HG03432 (cell line): ENCODE results near the gene VILL.
A peak's percentile ranks its signal among the peaks of the same experiment; 100 is the strongest.

ENCODE experiments used
- ATAC-seq: cut with Tn5 transposase; IDR thresholded peaks from one replicate; pipeline ENCODE4 v1.9.1; 2021; ENCODE audit warnings: mild to moderate bottlenecking, moderate library complexity; ENCODE audit not compliant: unreplicated experiment

Gene VILL

DNA sequence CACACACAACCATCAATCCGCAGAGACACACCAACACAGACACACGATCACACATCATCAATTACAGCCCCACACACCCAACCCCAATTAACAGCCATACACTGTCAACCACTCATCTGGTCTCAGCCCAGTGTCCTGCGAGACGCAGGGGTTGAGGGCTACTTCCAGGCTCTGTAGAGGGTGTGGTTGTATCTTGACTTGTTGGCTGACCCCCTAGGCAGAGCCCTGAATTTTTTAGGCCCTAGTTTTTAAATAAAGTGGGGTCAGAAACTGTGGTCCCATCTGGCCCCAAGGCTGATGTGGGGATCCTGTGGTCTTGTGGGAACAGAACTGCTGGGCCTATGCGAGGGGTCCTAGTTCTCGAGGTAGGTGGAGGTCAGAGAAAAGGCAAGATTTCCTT, 9.2 kb downstream of the VILL start:
- no peak for ATAC-seq

DNA sequence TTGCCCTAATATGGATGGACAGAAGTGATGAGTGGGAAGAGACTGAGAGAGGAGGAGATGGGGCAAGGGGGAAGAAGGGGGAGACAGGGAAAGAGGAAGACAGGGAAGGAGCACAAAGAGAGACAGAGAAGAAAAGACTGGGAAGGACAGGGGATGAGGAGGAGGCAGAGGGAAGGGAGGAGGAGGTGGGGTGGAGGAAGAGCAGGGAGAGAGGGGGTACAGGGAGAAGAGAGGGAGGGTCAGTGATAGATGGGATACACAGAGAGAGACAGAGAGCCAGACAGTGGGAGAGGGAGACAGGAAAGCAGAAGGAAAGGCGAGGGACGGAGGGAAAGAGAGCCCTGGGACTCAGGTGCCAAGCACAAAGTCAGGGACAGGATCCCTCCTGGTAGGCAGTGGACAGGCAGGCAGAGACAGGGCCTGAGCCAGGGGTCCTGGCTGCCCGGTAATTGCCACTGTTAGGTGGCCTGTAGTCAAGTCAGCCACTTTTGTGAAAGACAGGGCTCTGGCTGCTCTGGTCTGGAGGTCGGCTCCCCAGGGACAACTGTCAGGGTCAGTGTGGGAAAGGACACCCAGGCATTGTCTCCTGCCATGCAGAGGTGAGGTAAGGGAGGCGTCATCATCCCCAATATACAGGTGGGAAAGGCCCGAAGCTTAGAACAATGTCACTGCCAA, 9.8 kb downstream of the VILL start:
- ATAC-seq: no peak

DNA sequence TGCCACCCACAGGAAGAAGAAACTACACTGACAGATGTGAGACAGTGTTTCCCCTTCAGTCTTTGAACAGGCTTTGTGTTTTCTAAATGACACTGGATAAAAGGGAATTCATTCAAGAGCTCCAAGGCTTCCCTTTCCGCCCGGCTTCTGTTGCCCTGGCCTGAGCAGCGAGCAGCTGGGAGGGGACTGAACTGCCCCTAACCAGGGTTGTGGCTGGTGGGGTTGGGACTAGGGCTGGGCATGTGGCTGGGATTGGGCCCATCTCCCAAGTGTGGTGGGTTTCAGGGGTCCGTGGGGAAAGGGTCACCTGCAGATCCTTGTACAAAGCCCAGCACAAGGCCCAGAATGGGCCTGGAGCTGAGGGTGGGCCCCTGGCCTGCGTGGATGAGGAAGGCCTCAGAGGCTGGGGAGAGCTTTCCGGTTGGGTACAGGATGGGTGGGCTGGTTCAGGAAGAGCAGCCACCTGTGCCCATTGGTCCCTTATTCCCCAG, 10.4 kb downstream of the VILL start:
- ATAC-seq: no peak

DNA sequence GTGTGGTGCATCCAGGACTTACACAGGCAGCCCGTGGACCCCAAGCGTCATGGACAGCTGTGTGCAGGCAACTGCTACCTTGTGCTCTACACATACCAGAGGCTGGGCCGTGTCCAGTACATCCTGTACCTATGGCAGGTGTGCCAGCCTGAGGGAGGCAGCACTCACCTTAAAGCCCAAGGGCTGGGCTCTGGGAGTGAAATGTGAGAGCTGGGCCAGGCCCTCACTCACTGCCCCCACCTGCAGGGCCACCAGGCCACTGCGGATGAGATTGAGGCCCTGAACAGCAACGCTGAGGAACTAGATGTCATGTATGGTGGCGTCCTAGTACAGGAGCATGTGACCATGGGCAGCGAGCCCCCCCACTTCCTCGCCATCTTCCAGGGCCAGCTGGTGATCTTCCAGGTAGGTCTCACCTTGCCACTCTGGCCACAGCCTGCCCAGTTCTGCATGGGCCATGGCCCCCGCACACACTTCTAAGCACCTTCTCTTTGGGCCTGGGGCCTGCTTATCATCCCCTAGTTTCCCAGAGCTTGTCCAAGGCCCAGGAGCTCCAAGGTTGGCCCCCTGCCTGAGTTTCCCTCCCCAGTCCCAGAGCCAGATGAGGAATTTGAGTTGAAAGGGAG, 11.0 kb downstream of the VILL start:
- ATAC-seq: no peak

DNA sequence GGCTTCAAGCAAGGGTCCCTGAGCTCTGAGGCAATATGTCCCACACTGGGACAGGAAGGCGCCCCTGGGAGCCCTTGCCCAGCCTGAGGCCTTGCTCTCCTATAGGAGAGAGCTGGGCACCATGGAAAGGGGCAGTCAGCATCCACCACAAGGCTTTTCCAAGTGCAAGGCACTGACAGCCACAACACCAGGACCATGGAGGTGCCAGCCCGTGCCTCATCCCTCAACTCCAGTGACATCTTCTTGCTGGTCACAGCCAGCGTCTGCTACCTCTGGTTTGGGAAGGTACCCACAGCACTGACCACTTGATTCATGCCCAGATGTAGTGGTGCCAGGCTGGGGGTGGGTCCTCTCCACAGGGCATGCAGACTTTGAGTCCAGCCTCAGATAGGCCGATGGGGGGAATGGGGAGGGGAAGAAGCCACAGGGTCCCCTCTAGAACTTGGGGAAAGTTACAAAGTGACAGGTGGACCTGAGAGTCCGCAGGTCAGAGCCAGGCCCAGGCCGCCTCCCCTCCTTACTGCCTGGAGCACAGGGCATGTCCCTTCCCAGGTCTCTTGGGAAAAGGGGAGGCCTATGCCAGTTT, 11.8 kb downstream of the VILL start:
- ATAC-seq: no peak

DNA sequence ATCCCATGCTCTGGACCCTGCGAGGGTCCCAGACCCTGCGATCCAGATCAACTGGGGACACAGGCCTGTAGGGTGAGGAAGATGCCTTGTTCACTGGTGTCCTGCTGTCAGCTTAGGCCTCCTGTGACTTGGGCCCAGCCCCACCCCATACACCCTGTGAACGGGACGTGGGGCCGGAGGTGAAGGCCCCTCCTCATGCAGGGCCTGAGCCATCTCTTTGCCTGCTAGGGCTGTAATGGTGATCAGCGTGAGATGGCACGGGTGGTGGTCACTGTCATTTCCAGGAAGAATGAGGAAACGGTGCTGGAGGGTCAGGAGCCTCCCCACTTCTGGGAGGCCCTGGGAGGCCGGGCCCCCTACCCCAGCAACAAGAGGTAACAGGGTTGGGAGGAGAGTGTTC, 12.4 kb downstream of the VILL start:
- no peak for ATAC-seq

DNA sequence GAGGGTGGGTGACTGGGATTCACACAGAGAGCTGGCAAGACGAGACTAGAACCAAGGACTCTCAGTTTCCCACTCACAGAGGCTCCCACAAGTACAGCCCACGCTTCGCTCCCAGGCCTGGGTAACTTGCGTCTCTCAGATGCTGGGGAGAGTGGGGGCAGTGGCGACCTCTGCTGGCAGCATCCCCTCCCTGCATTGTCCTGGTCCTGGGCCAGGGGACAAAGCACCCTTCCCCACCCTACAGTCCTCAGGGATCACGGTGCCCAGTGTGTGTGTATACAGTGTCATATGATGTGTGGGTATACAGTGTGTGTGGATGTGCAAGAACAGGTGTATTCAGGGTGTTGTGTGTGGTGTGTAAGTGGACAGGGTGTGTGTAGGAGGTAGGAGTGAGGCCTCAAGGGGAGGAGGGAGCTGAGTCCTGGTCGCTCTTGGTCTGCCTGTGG, 12.8 kb downstream of the VILL start:
- ATAC-seq: no peak

DNA sequence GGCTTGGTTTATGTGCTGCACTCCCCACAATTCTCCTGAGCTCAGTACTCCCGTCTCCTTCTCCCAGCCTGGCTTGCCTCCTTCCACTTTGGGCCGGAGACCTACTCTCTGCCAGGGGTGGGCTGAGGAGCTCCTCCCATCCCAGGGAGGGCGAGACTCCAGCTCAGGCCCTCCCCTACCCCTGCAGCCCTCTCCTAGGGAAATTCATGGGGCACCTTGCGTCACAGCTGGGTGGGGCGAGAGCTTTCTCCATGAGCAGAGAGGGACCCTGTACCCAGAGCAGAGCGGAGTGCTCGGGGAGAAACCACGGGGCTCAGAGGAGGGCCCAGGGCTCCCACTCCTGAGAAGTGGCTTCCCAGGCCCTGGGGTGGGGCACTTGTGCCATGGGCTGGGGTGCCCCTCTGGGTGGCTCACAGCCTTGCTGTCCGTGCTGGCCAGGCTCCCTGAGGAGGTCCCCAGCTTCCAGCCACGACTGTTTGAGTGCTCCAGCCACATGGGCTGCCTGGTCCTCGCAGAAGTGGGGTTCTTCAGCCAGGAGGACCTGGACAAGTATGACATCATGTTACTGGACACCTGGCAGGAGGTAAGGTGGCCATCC, 13.3 kb downstream of the VILL start:
- ATAC-seq: no peak

DNA sequence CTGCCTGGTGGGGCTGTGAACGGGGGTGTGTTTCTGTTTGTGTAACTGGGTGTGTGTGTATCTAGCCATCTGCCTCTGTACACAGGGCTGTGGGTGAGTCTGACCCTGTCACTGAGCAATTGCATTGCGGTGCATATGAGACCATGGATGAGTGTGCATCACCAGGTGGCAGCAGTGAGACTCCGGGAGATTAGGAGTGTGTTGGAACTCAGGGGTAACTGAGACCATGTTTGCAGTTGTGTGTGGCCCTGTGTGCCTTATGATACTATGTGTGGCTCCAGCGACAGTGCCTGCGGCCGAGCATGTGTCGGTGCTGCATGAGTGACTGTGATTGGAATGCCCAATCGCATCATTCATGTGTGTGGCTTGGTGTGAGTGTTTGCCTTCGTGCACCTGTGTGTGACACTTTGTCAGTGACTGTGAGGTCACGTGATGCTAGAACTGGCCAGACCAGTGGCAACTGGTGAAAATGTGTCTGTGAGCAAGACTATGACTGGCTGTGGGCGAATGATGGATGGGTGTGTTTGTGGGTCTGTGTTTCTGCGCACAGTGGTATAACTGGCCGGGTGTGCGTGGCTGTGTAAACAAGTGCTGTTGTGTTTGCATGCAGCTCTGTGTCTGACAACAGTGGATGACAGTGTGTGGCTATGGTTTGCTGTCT, 14.0 kb downstream of the VILL start:
- peak; percentile 55 for ATAC-seq

DNA sequence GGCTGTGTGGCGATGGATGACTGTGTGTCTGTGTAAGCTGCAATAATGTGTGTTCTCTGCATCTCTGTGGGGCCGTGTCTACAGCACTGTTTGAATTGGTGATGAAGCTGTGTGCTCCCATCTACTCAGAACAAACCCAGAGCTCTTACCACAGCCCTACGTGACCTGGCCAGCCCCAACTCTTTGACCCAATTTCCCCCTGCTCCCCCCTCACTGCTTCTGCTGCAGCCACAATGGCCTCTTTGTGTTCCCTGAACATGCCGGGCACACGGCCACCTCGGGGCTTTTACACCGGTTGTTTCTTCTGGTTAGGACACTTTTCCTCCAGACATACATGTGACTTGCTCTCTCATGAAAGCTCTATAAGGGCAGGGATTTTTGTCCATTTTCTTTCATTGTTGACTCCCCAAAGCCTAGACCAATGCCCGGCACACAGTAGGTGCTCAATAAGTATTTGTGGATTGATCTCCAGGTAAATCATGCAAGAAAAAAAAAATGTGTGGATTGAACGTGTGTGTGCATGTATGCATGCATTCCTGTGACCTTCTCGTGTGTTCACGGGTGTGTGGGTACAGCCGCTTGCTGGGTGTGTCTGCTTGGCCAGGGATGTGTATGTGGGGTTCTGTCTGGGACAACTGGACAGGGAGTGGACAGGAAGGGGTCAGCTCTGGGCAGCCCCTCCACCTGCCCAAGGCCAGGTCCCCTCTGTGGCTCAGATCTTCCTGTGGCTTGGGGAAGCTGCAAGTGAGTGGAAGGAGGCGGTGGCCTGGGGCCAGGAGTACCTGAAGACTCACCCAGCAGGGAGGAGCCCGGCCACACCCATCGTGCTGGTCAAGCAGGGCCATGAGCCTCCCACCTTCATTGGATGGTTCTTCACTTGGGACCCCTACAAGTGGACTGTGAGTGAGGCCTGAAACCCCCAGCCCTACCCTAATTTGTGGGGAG, 14.8 kb downstream of the VILL start:
- ATAC-seq: no peak

DNA sequence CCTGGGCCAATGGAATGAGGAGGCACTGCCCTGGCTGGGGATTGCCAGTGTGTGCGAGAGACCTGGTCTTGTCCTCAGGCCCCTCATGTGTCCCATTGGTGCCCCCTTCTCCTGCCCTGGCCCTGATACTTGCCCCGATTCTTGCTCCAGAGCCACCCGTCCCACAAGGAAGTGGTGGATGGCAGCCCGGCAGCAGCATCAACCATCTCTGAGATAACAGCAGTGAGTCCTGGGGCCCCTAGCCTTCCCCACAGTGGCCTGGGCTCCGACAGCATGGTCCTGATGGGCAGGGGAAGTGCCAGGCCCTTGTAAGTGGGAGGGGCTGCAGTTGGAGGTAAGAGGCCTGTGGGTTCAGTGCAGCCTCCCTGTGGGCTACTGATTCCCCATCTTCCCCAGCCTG, 15.4 kb downstream of the VILL start:
- ATAC-seq: no peak

DNA sequence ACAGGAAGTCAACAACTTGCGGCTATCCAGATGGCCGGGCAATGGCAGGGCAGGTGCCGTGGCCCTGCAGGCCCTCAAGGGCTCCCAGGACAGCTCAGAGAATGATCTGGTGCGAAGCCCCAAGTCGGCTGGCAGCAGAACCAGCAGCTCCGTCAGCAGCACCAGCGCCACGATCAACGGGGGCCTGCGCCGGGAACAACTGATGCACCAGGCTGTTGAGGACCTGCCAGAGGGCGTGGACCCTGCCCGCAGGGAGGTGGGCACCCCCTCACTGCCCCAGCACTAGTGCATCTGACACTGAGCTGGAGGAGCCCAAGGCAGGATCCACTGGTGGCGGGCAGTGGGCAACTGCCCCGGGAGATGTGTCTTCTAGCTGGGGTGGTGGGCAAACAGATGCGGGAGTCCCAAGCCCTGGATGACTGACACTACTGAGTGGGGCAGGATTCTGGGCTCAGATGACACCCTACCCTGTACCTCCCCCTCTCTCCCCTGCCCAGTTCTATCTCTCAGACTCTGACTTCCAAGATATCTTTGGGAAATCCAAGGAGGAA, 15.9 kb downstream of the VILL start:
- no peak for ATAC-seq

DNA sequence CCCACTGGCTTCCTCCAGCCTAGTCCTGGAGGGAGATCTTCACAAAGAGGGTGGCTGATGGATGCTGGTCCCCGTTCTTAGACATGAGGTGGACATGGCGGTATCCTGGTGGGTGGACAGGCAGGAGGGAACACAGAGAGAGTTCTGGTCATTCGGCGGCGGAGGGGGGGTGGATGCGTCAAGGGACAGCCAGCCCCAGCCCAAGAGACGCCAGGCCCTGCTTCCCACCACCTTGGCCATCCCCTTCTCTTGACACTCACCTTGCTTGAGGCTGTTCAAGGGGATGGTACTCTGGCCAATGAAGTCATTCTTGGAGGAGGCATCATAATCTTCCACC, 17.1 kb downstream of the VILL start:
- no peak for ATAC-seq

DNA sequence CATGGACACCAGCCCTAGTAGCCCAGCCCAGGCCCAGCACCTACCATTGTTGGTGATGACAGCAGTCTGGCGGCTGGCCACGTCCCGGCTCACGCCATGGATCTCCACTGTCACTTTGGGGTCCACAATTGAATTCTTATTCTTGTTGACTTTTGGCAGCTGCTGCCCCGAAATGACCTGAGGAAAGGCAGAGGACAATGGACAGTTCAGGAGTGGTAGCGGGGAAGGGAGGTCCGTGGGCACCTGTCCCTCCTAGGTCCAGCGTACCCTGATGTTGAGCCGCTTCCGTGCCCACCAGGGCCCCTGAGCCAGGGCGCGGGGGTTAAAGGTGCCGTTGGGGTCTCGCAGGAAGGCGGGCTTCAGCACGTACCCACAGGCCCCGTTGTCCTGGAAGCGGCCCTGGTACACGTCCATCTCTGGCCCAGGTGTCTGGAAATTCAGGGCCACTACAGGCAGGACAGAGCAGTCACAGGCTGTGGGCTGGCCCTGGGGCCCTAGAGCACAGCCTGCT, 17.7 kb downstream of the VILL start:
- no peak for ATAC-seq

DNA sequence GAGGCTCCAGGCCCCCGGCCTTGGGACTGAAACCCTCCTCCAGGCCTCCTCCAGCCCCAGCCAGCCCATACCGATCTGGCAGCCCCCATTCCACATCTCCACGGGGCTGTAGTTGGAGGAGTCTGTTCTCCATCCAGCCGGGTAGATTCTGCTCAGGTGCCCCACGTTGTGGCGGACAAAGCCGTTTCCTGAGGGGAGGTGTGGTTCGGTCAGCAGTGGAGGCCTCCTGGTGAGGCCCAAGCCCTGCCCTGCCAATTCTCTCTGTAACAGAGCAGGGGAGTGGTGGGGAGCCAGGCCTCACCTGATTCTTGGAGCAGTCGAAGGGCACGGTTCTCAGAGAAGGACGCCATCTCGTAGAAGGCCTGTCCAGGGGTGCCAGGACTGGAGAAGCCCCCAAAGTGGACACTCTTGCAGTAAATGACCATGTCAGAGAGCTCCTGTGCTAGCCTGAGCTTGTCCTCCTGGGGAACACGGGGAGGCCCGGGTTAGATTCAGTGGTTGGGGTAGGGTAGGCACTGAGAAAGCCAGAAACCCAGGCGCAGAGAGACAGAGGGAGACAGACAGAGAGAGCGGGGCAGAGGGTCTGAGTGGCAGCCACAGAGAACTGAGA, 18.5 kb downstream of the VILL start:
- ATAC-seq: no peak

DNA sequence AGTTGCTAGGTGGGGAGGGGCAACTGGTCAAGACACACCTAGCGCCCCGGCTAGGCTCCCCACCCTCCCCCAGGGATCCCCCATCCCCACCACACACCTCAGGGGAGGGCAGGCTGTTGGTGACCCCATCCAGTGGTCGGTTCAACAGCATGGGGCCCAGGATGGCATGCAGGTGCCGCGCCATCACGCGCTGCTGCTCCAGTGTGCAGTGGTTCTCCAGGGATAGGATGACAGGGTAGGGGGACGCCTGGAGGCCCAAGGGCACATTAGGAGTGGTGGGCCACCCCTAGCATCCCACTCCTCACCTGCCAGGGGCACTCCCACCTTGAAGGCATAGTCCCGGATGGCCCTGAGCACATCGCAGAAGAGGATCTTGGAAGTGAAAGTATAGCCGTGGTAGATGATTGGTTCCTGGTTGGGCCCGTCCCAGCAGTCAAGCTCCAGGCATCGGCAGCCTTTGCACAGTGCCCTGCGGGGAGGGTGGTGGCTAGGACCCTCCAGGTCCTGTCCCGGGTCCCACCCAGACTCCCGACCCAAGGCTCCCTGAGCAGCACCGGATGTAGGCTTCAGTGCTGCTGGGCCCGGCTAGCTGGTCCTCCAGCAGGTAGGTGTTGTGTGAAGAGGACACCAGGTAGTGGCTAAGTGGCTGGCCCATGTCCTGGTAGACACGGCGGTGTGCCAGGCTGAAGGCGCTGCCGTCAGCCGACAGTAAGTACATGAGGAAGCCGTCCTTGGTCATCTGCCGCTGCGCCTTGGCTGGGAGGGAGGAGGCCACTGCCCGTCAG, 19.4 kb downstream of the VILL start:
- ATAC-seq: no peak

DNA sequence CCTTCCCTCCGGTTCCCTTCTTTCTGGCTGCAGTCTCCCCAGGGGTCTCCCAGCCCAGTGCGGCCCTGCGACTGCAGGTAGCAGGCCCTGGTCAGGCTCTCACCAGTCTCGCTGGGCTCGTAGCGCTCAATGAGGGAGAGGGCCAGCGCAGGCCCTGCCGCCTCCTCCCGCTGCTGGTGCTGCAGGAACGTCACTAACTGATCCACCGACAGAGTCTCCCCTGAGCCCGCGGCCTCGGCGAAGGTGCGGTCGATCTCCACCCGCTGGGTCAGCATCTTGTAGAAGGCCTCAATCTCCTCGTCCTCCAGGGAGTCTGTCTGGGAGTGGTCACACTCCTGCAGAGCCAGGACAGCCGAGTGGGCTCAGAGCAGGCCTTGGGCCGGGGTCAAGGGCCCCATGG, 20.5 kb downstream of the VILL start:
- ATAC-seq: no peak

DNA sequence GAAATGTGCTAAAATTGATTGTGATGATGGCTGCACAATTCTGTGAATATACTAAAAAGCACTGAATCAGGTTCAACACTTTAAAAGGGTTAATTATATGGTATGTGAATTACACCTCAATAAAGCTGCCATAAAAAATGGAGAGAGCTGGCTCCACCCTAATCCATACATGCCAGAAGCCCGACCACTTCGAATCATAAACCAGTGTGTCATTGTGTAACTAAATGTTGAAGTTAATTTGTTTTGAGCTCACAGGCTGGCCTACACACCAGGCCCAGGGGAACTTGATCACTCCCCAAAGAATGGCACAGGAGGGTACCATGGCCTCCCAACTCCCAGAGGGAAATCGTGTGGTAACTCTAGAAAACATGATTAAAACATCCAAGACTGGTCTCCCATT, 24.9 kb downstream of the VILL start:
- no peak for ATAC-seq

DNA sequence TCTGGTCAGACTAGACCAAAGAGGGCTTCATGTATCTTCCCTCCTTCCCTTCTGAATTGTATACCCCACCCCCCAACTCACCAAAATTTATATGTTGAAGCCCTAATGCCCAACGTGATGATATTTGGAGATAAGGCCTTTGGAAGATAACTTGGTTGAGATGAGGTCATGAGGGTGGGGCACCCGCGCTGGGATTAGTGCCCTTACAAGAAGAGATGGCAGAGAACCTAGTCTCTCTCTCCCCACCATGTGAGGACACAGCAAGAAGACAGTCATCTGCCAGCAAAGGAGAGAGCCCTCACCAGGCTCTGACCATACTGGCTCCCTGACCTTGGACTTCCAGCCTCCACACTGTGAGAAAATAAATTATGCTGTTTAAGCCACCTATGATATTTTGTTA, 25.4 kb downstream of the VILL start:
- ATAC-seq: no peak
